Measurements from ENCODE around the gene ING2. TPM values are rescaled to one million over a fixed set of nuclear protein-coding genes. Genes with fewer than 3 reads are reported as not detected.

The ING2 gene
- total RNA-seq, 4 donors from 2014 or later = 8.1 to 19.3 (median 16.6) TPM

- Histone ChIP-seq H3K9me3 (no peaks in the 10 kb centered on the region), H3K36me3 (no peaks in the 10 kb centered on the region), H3K4me1 (no peaks in the 10 kb centered on the region), H3K27me3 (peaks cover 0 to 4% (median 0%) of the 10 kb centered on the region in 4 donors), H3K4me3 (no peak overlapping the region), H3K27ac (no peak overlapping the region)
- TF ChIP-seq POLR2A (IDR thresholded peaks at IDR 0.05) = no peak
- TF ChIP-seq, protein P1, sequence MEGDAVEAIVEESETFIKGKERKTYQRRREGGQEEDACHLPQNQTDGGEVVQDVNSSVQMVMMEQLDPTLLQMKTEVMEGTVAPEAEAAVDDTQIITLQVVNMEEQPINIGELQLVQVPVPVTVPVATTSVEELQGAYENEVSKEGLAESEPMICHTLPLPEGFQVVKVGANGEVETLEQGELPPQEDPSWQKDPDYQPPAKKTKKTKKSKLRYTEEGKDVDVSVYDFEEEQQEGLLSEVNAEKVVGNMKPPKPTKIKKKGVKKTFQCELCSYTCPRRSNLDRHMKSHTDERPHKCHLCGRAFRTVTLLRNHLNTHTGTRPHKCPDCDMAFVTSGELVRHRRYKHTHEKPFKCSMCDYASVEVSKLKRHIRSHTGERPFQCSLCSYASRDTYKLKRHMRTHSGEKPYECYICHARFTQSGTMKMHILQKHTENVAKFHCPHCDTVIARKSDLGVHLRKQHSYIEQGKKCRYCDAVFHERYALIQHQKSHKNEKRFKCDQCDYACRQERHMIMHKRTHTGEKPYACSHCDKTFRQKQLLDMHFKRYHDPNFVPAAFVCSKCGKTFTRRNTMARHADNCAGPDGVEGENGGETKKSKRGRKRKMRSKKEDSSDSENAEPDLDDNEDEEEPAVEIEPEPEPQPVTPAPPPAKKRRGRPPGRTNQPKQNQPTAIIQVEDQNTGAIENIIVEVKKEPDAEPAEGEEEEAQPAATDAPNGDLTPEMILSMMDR (IDR thresholded peaks at IDR 0.05) = no peak
- no peak for DNase-seq
- intact Hi-C loops (cut with DNase I) = no loop called here
- WGBS, 2 donors = 77 to 83% methylated on average over 12 of the region's 12 CpGs
These were observed 54.0 kb downstream of the ING2 start for GRCh38 chr4:183558873-183559272.

DNA sequence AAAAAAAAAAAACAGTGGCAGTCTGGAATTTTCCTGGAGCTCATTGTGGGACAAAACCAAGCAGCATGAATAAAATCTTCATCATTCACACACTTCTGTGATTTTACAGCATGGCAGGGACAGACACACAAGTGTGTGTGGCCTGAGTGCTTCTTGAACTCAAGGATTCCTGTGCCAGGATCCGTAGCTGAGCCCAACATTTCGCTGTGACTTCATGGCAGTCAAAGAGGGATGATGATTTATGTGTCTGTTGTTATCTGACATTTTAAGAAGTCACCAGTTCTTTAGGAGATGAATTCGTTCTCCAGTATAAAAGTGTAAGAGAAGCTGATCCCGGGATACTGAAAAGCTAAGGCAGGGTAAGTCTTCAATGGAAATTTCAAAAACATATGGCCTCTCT is 57.0 kb downstream of the ING2 start:
- peaks cover 0 to 19% (median 0%) of the 10 kb centered on the region in 4 donors for H3K27me3 ChIP-seq
- WGBS, 2 donors = 68 to 75% methylated on average over 4 of the region's 4 CpGs
- no peak for TF ChIP-seq POLR2A (IDR thresholded peaks at IDR 0.05)
- TF ChIP-seq, protein P1 (IDR thresholded peaks at IDR 0.05) = no peak

More for the DNA sequence above, 57.0 kb downstream of the ING2 start:
- intact Hi-C loops (cut with DNase I) = no loop called here
- Histone ChIP-seq H3K4me3 (no peak overlapping the region), H3K4me1 (no peaks in the 10 kb centered on the region), H3K36me3 (no peaks in the 10 kb centered on the region), H3K27ac (no peak overlapping the region), H3K9me3 (no peaks in the 10 kb centered on the region)
- DNase-seq = no peak

Other genes starting within 250 kb of the ING2 start
- gene CLDN22, start 184.8 kb upstream of the ING2 start, total RNA-seq = under 1 TPM in 1 of 4 donors, not detected in 3; 0.85 TPM
- not detected for gene CLDN24, start 182.6 kb upstream of the ING2 start, total RNA-seq
- gene CDKN2AIP, start 60.4 kb upstream of the ING2 start, total RNA-seq = 10 to 100 TPM; 20.3 to 33.5 (median 27.2) TPM
- gene RWDD4, start 154.1 kb downstream of the ING2 start, total RNA-seq = 10 to 100 TPM; 15.1 to 33.9 (median 26.0) TPM
- gene TRAPPC11, start 154.2 kb downstream of the ING2 start, total RNA-seq = 10 to 100 TPM; 24.5 to 36.2 (median 34.6) TPM